ENCODE data around the gene CACNG4.

- TF ChIP-seq CTCF (conservative IDR thresholded peaks at IDR 0.05; ENCODE audit: low read depth, low read length) (no peak), POLR2A (IDR thresholded peaks at IDR 0.05; ENCODE audit: low read depth, low read length) (no peak), RFX5 (IDR thresholded peaks at IDR 0.05; ENCODE audit: low read depth, low read length) (no peak), SMC3 (IDR thresholded peaks at IDR 0.05; ENCODE audit: low read depth, low read length) (no peak), ELK1 (IDR thresholded peaks at IDR 0.05; ENCODE audit: borderline replicate concordance, low read depth, low read length) (no peak), USF2 (IDR thresholded peaks at IDR 0.05; ENCODE audit: low read depth, low read length) (no peak), CEBPB (IDR thresholded peaks at IDR 0.05; ENCODE audit: low read depth, low read length) (no peak), CHD1 (IDR thresholded peaks at IDR 0.05; ENCODE audit: low read depth, low read length) (no peak), MAFK (IDR thresholded peaks at IDR 0.05; ENCODE audit: low read depth, low read length) (no peak)
Observed at GRCh38 chr17:67043283-67043682, 78.8 kb downstream of the CACNG4 start.

Measured in IMR-90 (cell line).